K562 (cell line): Measurements from ENCODE around the gene SNTG2. TPM values are rescaled to one million over a fixed set of nuclear protein-coding genes. Genes with fewer than 3 reads are reported as not detected.

Source experiments
- ATAC-seq: fragments of 200-7000 bp; cut with Tn5 transposase; 3 replicates; pipeline ENCODE4 v1.9.1; 2020; ENCODE audit warnings: moderate library complexity
- BruUV-seq: library from RNA; stranded (reverse); fragments of 400-500 nt; replicated peaks from 2 replicates; lab custom pipeline; 2021; lab: Mats Ljungman, UMichigan
- CTCF ChIA-PET: fragments of 300-600 bp; formaldehyde crosslinking; extraction: SDS; loops from one replicate; lab custom pipeline; 2021; ENCODE audit warnings: low intra/inter-chr PET ratio; lab: Yijun Ruan, JAX
- POLR2A ChIA-PET: fragments of 300-600, 350-650 bp; sonication (Branson Sonifier 250); formaldehyde crosslinking; extraction: SDS; loops from one replicate; lab custom pipeline; 2021; ENCODE audit warnings: antibody characterized with exemption, inconsistent platforms; lab: Yijun Ruan, JAX
- DNase-seq, 4 experiments: peaks; one replicate each; pipeline versions ENCODE4 v3.0.0 to v3.0.0-alpha.2; 2011 to 2018; ENCODE audit warnings: low spot score in 3 of 4, mixed read lengths in 3 of 4; ENCODE audit errors: extremely low read depth in 1 of 4
- FAIRE-seq: peaks from 2 replicates; lab custom pipeline; 2011; peaks lifted over from hg19 to GRCh38; lab: Jason Lieb, UNC
- H2AFZ ChIP-seq: 2 replicates; pipeline ENCODE4 v1.6.0; 2011; ENCODE audit warnings: low read depth, low read length, control low read depth, inconsistent platforms
- H3K27ac ChIP-seq: fragments of 200-600 bp; 3 replicates; pipeline ENCODE4 v1.8.0; 2011; ENCODE audit warnings: low read depth, mild to moderate bottlenecking, control low read depth, inconsistent platforms, low read length, moderate library complexity, mixed read lengths; ENCODE audit errors: extremely low read depth
- H3K27me3 ChIP-seq, 2 experiments: fragments of 300-600 bp in 1 of 2; 2 replicates in 1 of 2; 3 replicates in 1 of 2; pipeline versions ENCODE4 v1.6.0 to v1.8.0; 2011; ENCODE audit warnings: inconsistent platforms in 2 of 2, low read length in 2 of 2, mild to moderate bottlenecking in 1 of 2, mixed read lengths in 1 of 2, moderate library complexity in 1 of 2; ENCODE audit not compliant: control insufficient read depth in 2 of 2, insufficient read depth in 2 of 2
- H3K36me3 ChIP-seq: fragments of 300-600 bp; 3 replicates; pipeline ENCODE4 v1.8.0; 2011; ENCODE audit warnings: mild to moderate bottlenecking, low read length, inconsistent platforms; ENCODE audit not compliant: control insufficient read depth, insufficient read depth
- H3K4me1 ChIP-seq, 2 experiments: fragments of 200-600 bp in 1 of 2; replicated peaks in 1 of 2; 2 replicates in 1 of 2; 3 replicates in 1 of 2; pipeline versions ENCODE4 v1.5.1 to v1.8.0; 2011; ENCODE audit warnings: inconsistent platforms in 2 of 2, low read length in 2 of 2, mild to moderate bottlenecking in 1 of 2, mixed read lengths in 1 of 2, moderate library complexity in 1 of 2; ENCODE audit not compliant: control insufficient read depth in 2 of 2, insufficient read depth in 2 of 2
- H3K4me2 ChIP-seq: 2 replicates; pipeline ENCODE4 v1.6.1; 2011; ENCODE audit warnings: low read length, control low read depth, inconsistent platforms, mixed read lengths; ENCODE audit not compliant: insufficient read depth
- H3K4me3 ChIP-seq: fragments of 200-600 bp; sonication (generic), shearing (Covaris generic); 2 replicates; pipeline ENCODE4 v1.5.1; 2016; ENCODE audit warnings: control low read depth, inconsistent platforms
- H3K79me2 ChIP-seq: fragments of 200-600 bp; 3 replicates; pipeline ENCODE4 v1.8.0; 2011; ENCODE audit warnings: low read length, inconsistent platforms; ENCODE audit not compliant: control insufficient read depth, insufficient read depth
- H3K9ac ChIP-seq, 2 experiments: 2 replicates each; pipeline versions ENCODE4 v1.6.0 to v1.6.1; 2011; ENCODE audit warnings: low read depth in 2 of 2, low read length in 2 of 2, control low read depth in 1 of 2, inconsistent platforms in 1 of 2, mild to moderate bottlenecking in 1 of 2, mixed read lengths in 1 of 2; ENCODE audit not compliant: insufficient read depth in 1 of 2
- H3K9me1 ChIP-seq: one replicate; pipeline ENCODE4 v1.6.0; 2011; ENCODE audit warnings: inconsistent platforms, mild to moderate bottlenecking, low read length, moderate library complexity; ENCODE audit not compliant: control insufficient read depth, insufficient read depth
- H3K9me3 ChIP-seq: replicated peaks from 2 replicates; pipeline ENCODE4 v1.5.1; 2011; ENCODE audit warnings: low read depth, low read length, inconsistent platforms; ENCODE audit not compliant: control insufficient read depth, insufficient read depth
- H4K20me1 ChIP-seq: replicated peaks from 2 replicates; pipeline ENCODE4 v1.6.1; 2011; ENCODE audit warnings: low read length, inconsistent platforms, mixed read lengths; ENCODE audit not compliant: control insufficient read depth, insufficient read depth
- BDP1 ChIP-seq: IDR thresholded peaks from 3 replicates; pipeline ENCODE4 v1.6.1; 2011; ENCODE audit not compliant: insufficient read length, insufficient read depth
- CBFA2T2 ChIP-seq: fragments of 450-650 bp; conservative IDR thresholded peaks from 2 replicates; pipeline ENCODE4 v1.6.1; 2017; ENCODE audit warnings: mild to moderate bottlenecking
- CBFA2T3 ChIP-seq: fragments of 450-650 bp; IDR thresholded peaks from 2 replicates; pipeline ENCODE4 v1.6.1; 2017
- CEBPB ChIP-seq: fragments of 450-650 bp; IDR thresholded peaks from 2 replicates; pipeline ENCODE4 v1.6.1; 2016; ENCODE audit warnings: missing genetic modification characterization, missing compliant biosample characterization
- CREB3L1 ChIP-seq: fragments of 450-650 bp; IDR thresholded peaks from 2 replicates; pipeline ENCODE4 v1.6.1; 2014; ENCODE audit warnings: low read depth, mild to moderate bottlenecking, moderate library complexity, borderline replicate concordance
- GABPB1 ChIP-seq: sonication (generic); formaldehyde crosslinking; IDR thresholded peaks from 2 replicates; pipeline ENCODE4 v1.8.0; 2022; ENCODE audit warnings: mild to moderate bottlenecking, missing genetic modification reagents
- KDM4B ChIP-seq, 2 experiments: fragments of 450-650 bp in 1 of 2; sonication (generic) in 1 of 2; IDR thresholded peaks; 2 replicates each; pipeline ENCODE4 v1.6.1; 2016 to 2017; ENCODE audit warnings: borderline replicate concordance in 2 of 2, antibody characterized with exemption in 1 of 2, low read depth in 1 of 2, mild to moderate bottlenecking in 1 of 2
- MAFK ChIP-seq: IDR thresholded peaks from 2 replicates; pipeline ENCODE4 v1.6.1; 2011; ENCODE audit warnings: low read length, improper control_type of control experiment
- NRF1 ChIP-seq, 2 experiments: fragments of 450-650 bp; IDR thresholded peaks in 1 of 2; conservative IDR thresholded peaks in 1 of 2; 2 replicates each; pipeline ENCODE4 v1.6.1; 2014; ENCODE audit warnings: mild to moderate bottlenecking in 2 of 2
- POLR2AphosphoS5 ChIP-seq: IDR thresholded peaks from 2 replicates; pipeline ENCODE4 v1.6.1; 2011; ENCODE audit warnings: mild to moderate bottlenecking, low read depth, low read length, moderate library complexity; ENCODE audit not compliant: control insufficient read depth, insufficient read depth
- PTBP1 ChIP-seq: fragments of 200-400 bp; formaldehyde crosslinking; IDR thresholded peaks from 2 replicates; pipeline ENCODE4 v1.6.1; 2017; ENCODE audit warnings: low read depth, low read length
- SAP30 ChIP-seq: fragments of 200-600 bp; sonication (generic); IDR thresholded peaks from 2 replicates; pipeline ENCODE4 v1.6.1; 2012; ENCODE audit warnings: borderline replicate concordance, low read depth, mild to moderate bottlenecking, moderate library complexity, low read length, control low read depth, inconsistent platforms; ENCODE audit not compliant: insufficient read depth, poor library complexity, severe bottlenecking
- SIRT6 ChIP-seq: IDR thresholded peaks from one replicate; pipeline ENCODE4 v1.6.1; 2012; ENCODE audit warnings: low read depth, mild to moderate bottlenecking, control low read depth, inconsistent platforms, low read length, moderate library complexity
- SMARCA4 ChIP-seq: fragments of 450-650 bp; IDR thresholded peaks from 2 replicates; pipeline ENCODE4 v1.6.1; 2016
- SPI1 ChIP-seq: IDR thresholded peaks from 2 replicates; pipeline ENCODE4 v1.6.1; 2011; ENCODE audit warnings: low read depth, low read length, control low read depth, borderline replicate concordance
- THAP12 ChIP-seq: fragments of 250-450 bp; sonication (Bioruptor Pico); IDR thresholded peaks from 2 replicates; pipeline ENCODE4 v1.9.0; 2021; ENCODE audit warnings: mild to moderate bottlenecking, inconsistent platforms
- ZNF445 ChIP-seq: fragments of 250-450 bp; sonication (Bioruptor Pico); IDR thresholded peaks from 2 replicates; pipeline ENCODE4 v1.4.0; 2020; ENCODE audit warnings: low read depth, mild to moderate bottlenecking, moderate library complexity
- ZNF57 ChIP-seq: fragments of 450-650 bp; formaldehyde crosslinking; IDR thresholded peaks from 2 replicates; pipeline ENCODE4 v1.4.0; 2020; ENCODE audit warnings: mild to moderate bottlenecking, moderate library complexity
- ZNF699 ChIP-seq: fragments of 250-450 bp; sonication (Bioruptor Pico); IDR thresholded peaks from 2 replicates; pipeline ENCODE4 v1.8.0; 2021; ENCODE audit warnings: mild to moderate bottlenecking, moderate library complexity; ENCODE audit not compliant: insufficient replicate concordance
- ZNF75A ChIP-seq: fragments of 450-650 bp; formaldehyde crosslinking; IDR thresholded peaks from 2 replicates; pipeline ENCODE4 v1.4.0; 2020; ENCODE audit warnings: mild to moderate bottlenecking
- WGBS: fragments of 100-300 bp; shearing (Covaris generic); methylation state at CpG from one replicate; pipeline ENCODE4 v1.1.6; 2016; ENCODE audit warnings: low coverage, mixed read lengths; ENCODE audit not compliant: insufficient coverage; ENCODE audit errors: missing lambda C conversion rate; 5-methylcytosine and 5-hydroxymethylcytosine counted together
- in situ Hi-C: fragments of 300-500 bp; cut with MboI; formaldehyde crosslinking; loops from 4 replicates; pipeline ENCODE4 v1.15.0; 2018; ENCODE audit warnings: inconsistent platforms, mixed read lengths
- intact Hi-C: fragments of 100-400 bp; cut with micrococcal nuclease; formaldehyde crosslinking; loops from 2 replicates; pipeline ENCODE4 v1.14.2; 2022
- polyA plus RNA-seq, 8 experiments: library from polyadenylated mRNA; depleted of rRNA in 4 of 8; stranded (reverse) in 5 of 8; unstranded in 3 of 8; fragments of >200 nt; fragmentation: Nextera tagmentation in 2 of 8; fragmentation: Illumina TruSeq in 1 of 8; extraction: Ambion mirVana in 2 of 8; extraction: Trizol in 1 of 8; gene quantifications; 2 replicates each; pipeline versions ENCODE4 v1.2.1 to v1.2.3, GENCODE V29; 2011 to 2014; ENCODE audit warnings: inconsistent platforms in 1 of 8, missing spikeins in 1 of 8
- total RNA-seq, 7 experiments: library from RNA; depleted of rRNA in 6 of 7; stranded (reverse); fragments of >200 nt in 6 of 7; fragmentation: Illumina TruSeq in 2 of 7; extraction: Trizol in 2 of 7; gene quantifications; 2 replicates each; pipeline versions ENCODE4 v1.2.1 to v1.2.3, GENCODE V29; 2011 to 2021; ENCODE audit warnings: low replicate concordance in 1 of 7

SNTG2 gene
- total and polyA plus RNA-seq, 9 of the 15 experiments (the other 6 are each of a cell fraction or from before 2014, with no cell fraction given), result not detected

- intact Hi-C loops, result no loop called here
- in situ Hi-C loops, result no loop called here
- WGBS, result 1% methylated on average over 5 of the region's 5 CpGs
These were observed 60.4 kb downstream of the SNTG2 start for GRCh38 chr2:1011006-1011405.

GRCh38 chr2:1011985-1012384, 61.3 kb downstream of the SNTG2 start:
- Histone ChIP-seq H3K4me2 (no peak overlapping the region), H3K4me1 (no peaks in the 10 kb centered on the region), H3K9ac (no peak overlapping the region), H4K20me1 (no peaks in the 10 kb centered on the region), H3K36me3 (no peaks in the 10 kb centered on the region), H3K9me3 (no peaks in the 10 kb centered on the region), H2AFZ (no peak overlapping the region), H3K79me2 (no peaks in the 10 kb centered on the region), H3K4me3 (no peak overlapping the region), H3K27me3 (no peaks in the 10 kb centered on the region), H3K27ac (no peak overlapping the region), H3K9me1 (no peaks in the 10 kb centered on the region)
- intact Hi-C loops, result no loop called here
- ATAC-seq (no peak), FAIRE-seq (no peak), DNase-seq (no peak)
- BruUV-seq, result no TSS peak
- CTCF ChIA-PET, result no interaction called here
- in situ Hi-C loops, result no loop called here
- 2% methylated on average over 7 of the region's 7 CpGs for WGBS
- POLR2A ChIA-PET, result no interaction called here
- TF ChIP-seq CREB3L1 (no peak), CBFA2T3 (no peak), SIRT6 (no peak), SAP30 (no peak), MAFK (no peak), CBFA2T2 (no peak), ZNF699 (CRISPR knock-in tag) (no peak), ZNF445 (CRISPR knock-in tag) (no peak), THAP12 (CRISPR knock-in tag) (no peak), BDP1 (no peak)

More at GRCh38 chr2:1011006-1011405, 60.4 kb downstream of the SNTG2 start:
- no peaks in the 10 kb centered on the region for H3K4me1 ChIP-seq
- H3K27me3 ChIP-seq, result no peaks in the 10 kb centered on the region
- no peak overlapping the region for H3K27ac ChIP-seq
- ATAC-seq, result no peak
- no peak for TF ChIP-seq CEBPB (tag)
- TF ChIP-seq ZNF75A (CRISPR knock-in tag), result no peak
- no peak for TF ChIP-seq ZNF57
- no peak for TF ChIP-seq SMARCA4
- no peak for TF ChIP-seq NRF1 (conservative IDR thresholded peaks at IDR 0.05 in 1 of 2, IDR thresholded peaks at IDR 0.05 in 1 of 2)
- TF ChIP-seq KDM4B (IDR thresholded peaks at IDR 0.05; ENCODE audit: borderline replicate concordance in 2 of 2, low read depth in 1 of 2), result no peak
- TF ChIP-seq SPI1, result no peak
- no peak for TF ChIP-seq GABPB1
- TF ChIP-seq POLR2AphosphoS5, result no peak
- no peak for TF ChIP-seq PTBP1
- no peaks in the 10 kb centered on the region for H3K79me2 ChIP-seq
- H3K9me1 ChIP-seq, result no peaks in the 10 kb centered on the region
- no peak overlapping the region for H2AFZ ChIP-seq
- H3K4me3 ChIP-seq, result no peak overlapping the region
- CTCF ChIA-PET, result no interaction called here
- no peak for DNase-seq
- no peak overlapping the region for H3K9ac ChIP-seq
- no TSS peak for BruUV-seq
- no peaks in the 10 kb centered on the region for H3K36me3 ChIP-seq
- H3K9me3 ChIP-seq, result no peaks in the 10 kb centered on the region
- no peak overlapping the region for H3K4me2 ChIP-seq
- POLR2A ChIA-PET, result no interaction called here
- FAIRE-seq, result no peak
- H4K20me1 ChIP-seq, result no peaks in the 10 kb centered on the region
